AG04449 (cell line): ENCODE results near the gene CRTAP.
"Not testable (repeated sequence)": the region's sequence is repeated elsewhere in the genome, so short reads cannot be mapped to it uniquely, and the experiment has no call there.

Experiments
- CTCF ChIA-PET: fragments of 350-600 bp; formaldehyde crosslinking; extraction: SDS; loops from one replicate; lab custom pipeline; 2021; ENCODE audit warnings: antibody characterized with exemption; lab: Yijun Ruan, JAX
- POLR2A ChIA-PET: fragments of 400-600, 350-600 bp; formaldehyde crosslinking; extraction: SDS; loops from one replicate; lab custom pipeline; 2020; ENCODE audit warnings: antibody characterized with exemption, inconsistent platforms; lab: Yijun Ruan, JAX
- DNase-seq: peaks from one replicate; pipeline ENCODE4 v3.0.0-alpha.2; 2010; ENCODE audit warnings: low read depth, low spot score
- H3K4me3 ChIP-seq: 2 replicates; pipeline ENCODE4 v1.5.1; 2011; ENCODE audit warnings: low read depth, mild to moderate bottlenecking, control low read depth, low read length
- CTCF ChIP-seq: IDR thresholded peaks from one replicate; pipeline ENCODE4 v1.5.1; 2011; ENCODE audit warnings: mild to moderate bottlenecking, moderate library complexity, low read length, control low read depth, inconsistent platforms; ENCODE audit not compliant: insufficient read depth; ENCODE audit errors: missing control alignments

Gene CRTAP

GRCh38 chr3:33113772-33114621, at the start of gene CRTAP:
CRTAP (plus strand) TSS chr3:33114014; CDS start chr3:33114078, 64 bp downstream.
- H3K4me3 ChIP-seq: peak within 1 kb of the TSS; percentile 84
- TF ChIP-seq CTCF: no peak
- POLR2A ChIA-PET: interaction anchor here (0.5 to 2.0 kb wide), 4 partner anchors 9 to 282 kb away, joined by 3 to 13 read pairs (median 3); partner anchors contain the start of genes GLB1 and TMPPE
- CTCF ChIA-PET: interaction anchor here (0.8 to 3.7 kb wide), 9 partner anchors 10 to 259 kb away, joined by 3 to 21 read pairs (median 7); no protein-coding TSS in a partner anchor
- peak; percentile 69 for DNase-seq

GRCh38 chr3:33064929-33065328, 48.9 kb upstream of the CRTAP start:
- no peak overlapping the region for H3K4me3 ChIP-seq
- ChIA-PET POLR2A (no interaction called here), CTCF (interaction anchor here (2.3 to 10.5 kb wide), 2 partner anchors 9 kb away, joined by 13 to 103 read pairs; no protein-coding TSS in a partner anchor)
- DNase-seq: no peak
- no peak for TF ChIP-seq CTCF

- TF ChIP-seq CTCF: no peak
- CTCF ChIA-PET: no interaction called here
- H3K4me3 ChIP-seq: no peak overlapping the region
- POLR2A ChIA-PET: no interaction called here
- no peak for DNase-seq
Observed at GRCh38 chr3:33067484-33067883, 46.3 kb upstream of the CRTAP start.

- POLR2A ChIA-PET, H3K4me3 ChIP-seq, DNase-seq: not testable (repeated sequence)
- CTCF ChIA-PET: interaction anchor here (0.7 to 8.5 kb wide), 8 partner anchors 8 to 719 kb away, joined by 3 to 122 read pairs (median 3); no protein-coding TSS in a partner anchor
Observed at GRCh38 chr3:33069862-33070261, 44.0 kb upstream of the CRTAP start.

GRCh38 chr3:33071181-33071580, 42.6 kb upstream of the CRTAP start:
- DNase-seq: no peak
- ChIA-PET CTCF (interaction anchor here (2.4 to 8.5 kb wide), 4 partner anchors 12 to 302 kb away, joined by 8 to 122 read pairs (median 94); no protein-coding TSS in a partner anchor), POLR2A (no interaction called here)
- H3K4me3 ChIP-seq: no peak overlapping the region
- no peak for TF ChIP-seq CTCF

GRCh38 chr3:33071946-33072345, 41.9 kb upstream of the CRTAP start:
- no peak for DNase-seq
- ChIA-PET CTCF (interaction anchor here (0.8 to 8.5 kb wide), 6 partner anchors 12 to 301 kb away, joined by 3 to 122 read pairs (median 46); no protein-coding TSS in a partner anchor), POLR2A (no interaction called here)
- H3K4me3 ChIP-seq: no peak overlapping the region
- no peak for TF ChIP-seq CTCF
